Keratinocyte (primary cell): Measurements from ENCODE around the gene MRGPRF. TPM values are rescaled to one million over a fixed set of nuclear protein-coding genes. Genes with fewer than 3 reads are reported as not detected.

Source experiments
- DNase-seq: peaks from one replicate; pipeline ENCODE4 v3.0.0-alpha.2; 2011; ENCODE audit warnings: low read depth, missing footprints, low spot score
- FAIRE-seq: peaks from 2 replicates; lab custom pipeline; 2011; peaks lifted over from hg19 to GRCh38; lab: Jason Lieb, UNC
- H2AFZ ChIP-seq: 2 replicates; pipeline ENCODE4 v1.6.0; 2012; ENCODE audit warnings: low read length, control low read depth, inconsistent platforms; ENCODE audit not compliant: control insufficient read depth
- H3K27ac ChIP-seq: 2 replicates; pipeline ENCODE4 v1.5.1; 2011; ENCODE audit warnings: low read length; ENCODE audit not compliant: control insufficient read depth, insufficient read depth
- H3K27me3 ChIP-seq: 3 replicates; pipeline ENCODE4 v1.6.0; 2011; ENCODE audit warnings: low read length; ENCODE audit not compliant: control insufficient read depth, insufficient read depth; ENCODE audit errors: extremely low read depth
- H3K36me3 ChIP-seq, 2 experiments: 2 replicates in 1 of 2; 3 replicates in 1 of 2; pipeline ENCODE4 v1.5.1; 2011; ENCODE audit warnings: low read length in 2 of 2, mild to moderate bottlenecking in 1 of 2; ENCODE audit not compliant: control insufficient read depth in 2 of 2, insufficient read depth in 2 of 2; ENCODE audit errors: extremely low read depth in 1 of 2
- H3K4me1 ChIP-seq: 3 replicates; pipeline ENCODE4 v1.5.1; 2011; ENCODE audit warnings: low read length; ENCODE audit not compliant: control insufficient read depth, insufficient read depth; ENCODE audit errors: extremely low read depth
- H3K4me2 ChIP-seq: 3 replicates; pipeline ENCODE4 v1.6.0; 2011; ENCODE audit warnings: low read depth, low read length; ENCODE audit not compliant: control insufficient read depth, insufficient read depth; ENCODE audit errors: extremely low read depth
- H3K4me3 ChIP-seq, 3 experiments: fragments of 200-600 bp in 1 of 3; sonication (generic) in 1 of 3; 2 replicates in 2 of 3; 3 replicates in 1 of 3; pipeline ENCODE4 v1.5.1; 2011 to 2016; ENCODE audit warnings: low read length in 3 of 3, mild to moderate bottlenecking in 3 of 3, control low read depth in 2 of 3, inconsistent platforms in 1 of 3, low read depth in 1 of 3, mixed read lengths in 1 of 3, mixed run types in 1 of 3, moderate library complexity in 1 of 3; ENCODE audit not compliant: control insufficient read depth in 2 of 3, insufficient read depth in 2 of 3; ENCODE audit errors: extremely low read depth in 1 of 3
- H3K79me2 ChIP-seq: 2 replicates; pipeline ENCODE4 v1.6.0; 2012; ENCODE audit warnings: low read length; ENCODE audit not compliant: control insufficient read depth, insufficient read depth
- H3K9ac ChIP-seq: 3 replicates; pipeline ENCODE4 v1.6.0; 2011; ENCODE audit warnings: low read length; ENCODE audit not compliant: control insufficient read depth, insufficient read depth; ENCODE audit errors: extremely low read depth
- H3K9me1 ChIP-seq: 3 replicates; pipeline ENCODE4 v1.6.0; 2011; ENCODE audit warnings: low read length; ENCODE audit not compliant: control insufficient read depth, insufficient read depth; ENCODE audit errors: extremely low read depth
- H3K9me3 ChIP-seq: 2 replicates; pipeline ENCODE4 v1.5.1; 2012; ENCODE audit warnings: low read depth, low read length; ENCODE audit not compliant: control insufficient read depth
- H4K20me1 ChIP-seq: 3 replicates; pipeline ENCODE4 v1.6.0; 2011; ENCODE audit warnings: low read length; ENCODE audit not compliant: control insufficient read depth, insufficient read depth; ENCODE audit errors: extremely low read depth
- EZH2 ChIP-seq: IDR thresholded peaks from one replicate; pipeline ENCODE4 v1.6.1; 2012; ENCODE audit warnings: inconsistent platforms, mild to moderate bottlenecking, low read length, moderate library complexity
- dilution Hi-C: fragments of 300-500 bp; cut with MboI; formaldehyde crosslinking; loops from one replicate; pipeline ENCODE4 v1.7.0; 2020; ENCODE audit warnings: low sequenced_read_pairs; ENCODE audit not compliant: extremely low pct_ligation_motif_present
- polyA plus RNA-seq, 5 experiments: library from polyadenylated mRNA; depleted of rRNA in 3 of 5; stranded (reverse) in 3 of 5; stranded (forward) in 1 of 5; unstranded in 1 of 5; fragments of >200 nt; gene quantifications; 1 replicate in 1 of 5; 2 replicates in 3 of 5; 3 replicates in 1 of 5; pipeline versions ENCODE4 v1.2.1 to v1.2.3, GENCODE V29; 2011 to 2012; ENCODE audit warnings: missing spikeins in 2 of 5, low read depth in 1 of 5, low replicate concordance in 1 of 5
- TF ChIP-seq, protein P1 (sequence below), 3 experiments: IDR thresholded peaks in 1 of 3; conservative IDR thresholded peaks in 1 of 3; optimal IDR thresholded peaks in 1 of 3; 2 replicates in 2 of 3; 3 replicates in 1 of 3; pipeline versions ENCODE3 to v1.5.1; 2011; ENCODE audit warnings: low read length in 3 of 3, mild to moderate bottlenecking in 3 of 3, moderate library complexity in 2 of 3, control low read depth in 1 of 3, inconsistent platforms in 1 of 3; ENCODE audit not compliant: insufficient read depth in 2 of 3; ENCODE audit errors: extremely low read depth in 1 of 3

The MRGPRF gene
- polyA plus RNA-seq, 1 donor (not counting 4 experiments of a cell fraction or from before 2014, with no cell fraction given), result not detected

DNA sequence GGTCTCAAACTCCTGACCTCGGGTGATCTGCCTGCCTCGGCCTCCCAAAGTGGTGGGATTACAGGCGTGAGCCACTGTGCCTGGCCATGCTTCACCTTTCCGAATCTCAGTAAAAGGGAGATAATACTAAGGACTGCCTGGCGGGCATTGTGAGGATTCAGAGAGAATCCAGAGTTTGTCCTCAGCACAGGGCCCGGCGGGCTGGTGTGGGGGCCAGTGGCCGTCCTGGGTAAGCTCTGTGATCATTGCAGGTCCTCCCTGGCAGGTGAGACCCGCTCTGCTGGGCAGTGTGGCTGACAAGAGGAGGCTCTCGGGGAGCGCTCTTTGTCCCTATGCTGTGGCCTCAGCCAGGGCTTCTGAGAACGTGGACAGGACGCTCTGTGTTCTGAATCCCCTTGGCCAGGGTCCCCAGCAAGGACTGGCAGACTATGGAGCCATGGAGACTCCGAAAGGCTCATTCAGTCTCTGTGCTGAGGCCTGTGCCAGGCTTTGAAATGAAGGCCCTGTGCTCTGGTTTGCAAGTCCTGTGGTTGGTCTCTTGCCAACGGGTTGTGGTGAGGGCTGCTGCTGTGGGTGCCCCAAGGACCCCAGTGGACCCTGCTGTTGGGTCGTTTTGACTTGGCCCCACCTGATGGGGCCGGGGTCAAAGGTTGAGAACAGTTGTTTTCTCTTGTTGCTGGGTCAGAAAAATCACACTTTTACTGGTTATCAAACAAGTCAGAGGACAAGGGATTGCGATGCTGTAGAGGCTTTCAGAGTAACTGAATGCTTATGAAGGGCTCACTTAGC lies 37.7 kb upstream of the MRGPRF start:
- no peak overlapping the region for H3K4me3 ChIP-seq
- no peak overlapping the region for H2AFZ ChIP-seq
- dilution Hi-C loops, result no loop called here
- no peak overlapping the region for H3K4me2 ChIP-seq
- no peak for TF ChIP-seq EZH2
- TF ChIP-seq, protein P1, sequence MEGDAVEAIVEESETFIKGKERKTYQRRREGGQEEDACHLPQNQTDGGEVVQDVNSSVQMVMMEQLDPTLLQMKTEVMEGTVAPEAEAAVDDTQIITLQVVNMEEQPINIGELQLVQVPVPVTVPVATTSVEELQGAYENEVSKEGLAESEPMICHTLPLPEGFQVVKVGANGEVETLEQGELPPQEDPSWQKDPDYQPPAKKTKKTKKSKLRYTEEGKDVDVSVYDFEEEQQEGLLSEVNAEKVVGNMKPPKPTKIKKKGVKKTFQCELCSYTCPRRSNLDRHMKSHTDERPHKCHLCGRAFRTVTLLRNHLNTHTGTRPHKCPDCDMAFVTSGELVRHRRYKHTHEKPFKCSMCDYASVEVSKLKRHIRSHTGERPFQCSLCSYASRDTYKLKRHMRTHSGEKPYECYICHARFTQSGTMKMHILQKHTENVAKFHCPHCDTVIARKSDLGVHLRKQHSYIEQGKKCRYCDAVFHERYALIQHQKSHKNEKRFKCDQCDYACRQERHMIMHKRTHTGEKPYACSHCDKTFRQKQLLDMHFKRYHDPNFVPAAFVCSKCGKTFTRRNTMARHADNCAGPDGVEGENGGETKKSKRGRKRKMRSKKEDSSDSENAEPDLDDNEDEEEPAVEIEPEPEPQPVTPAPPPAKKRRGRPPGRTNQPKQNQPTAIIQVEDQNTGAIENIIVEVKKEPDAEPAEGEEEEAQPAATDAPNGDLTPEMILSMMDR (optimal IDR thresholded peaks at IDR 0.05 in 1 of 3, IDR thresholded peaks at IDR 0.05 in 1 of 3, conservative IDR thresholded peaks at IDR 0.05 in 1 of 3; ENCODE audit: extremely low read depth in 1 of 3, insufficient read depth in 2 of 3, low read length in 3 of 3), result no peak
- H3K36me3 ChIP-seq, result peaks cover 9 to 10% of the 10 kb centered on the region in 2 experiments
- no peaks in the 10 kb centered on the region for H3K9me3 ChIP-seq
- H3K9me1 ChIP-seq, result no peaks in the 10 kb centered on the region
- DNase-seq (no peak), FAIRE-seq (no peak)
- no peak overlapping the region for H3K9ac ChIP-seq
- H3K27ac ChIP-seq, result no peak overlapping the region
- no peaks in the 10 kb centered on the region for H4K20me1 ChIP-seq
- H3K4me1 ChIP-seq, result peaks cover 24% of the 10 kb centered on the region
- H3K27me3 ChIP-seq, result no peaks in the 10 kb centered on the region
- H3K79me2 ChIP-seq, result peaks cover 65% of the 10 kb centered on the region

GRCh38 chr11:69049490-69049867 lies 36.4 kb upstream of the MRGPRF start:
- Histone ChIP-seq H2AFZ (peak overlapping the region; percentile 69), H3K36me3 (peaks cover 4% of the 10 kb centered on the region in 2 experiments), H3K79me2 (peaks cover 54% of the 10 kb centered on the region), H3K4me1 (peaks cover 24% of the 10 kb centered on the region), H3K9me1 (no peaks in the 10 kb centered on the region), H3K9me3 (no peaks in the 10 kb centered on the region), H3K4me3 (peak overlapping the region; percentile 82 to 94 (median 83)), H3K4me2 (peak overlapping the region; percentile 92), H3K27me3 (no peaks in the 10 kb centered on the region), H3K9ac (peak overlapping the region; percentile 89), H4K20me1 (no peaks in the 10 kb centered on the region), H3K27ac (peak overlapping the region; percentile 71)
- dilution Hi-C loops, result no loop called here
- FAIRE-seq (no peak), DNase-seq (no peak)
- no peak for TF ChIP-seq EZH2
- TF ChIP-seq, protein P1 (optimal IDR thresholded peaks at IDR 0.05 in 1 of 3, IDR thresholded peaks at IDR 0.05 in 1 of 3, conservative IDR thresholded peaks at IDR 0.05 in 1 of 3; ENCODE audit: extremely low read depth in 1 of 3, insufficient read depth in 2 of 3, low read length in 3 of 3), result no peak
